Measurements from ENCODE around the gene TCEAL8. TPM values are rescaled to one million over a fixed set of nuclear protein-coding genes. Genes with fewer than 3 reads are reported as not detected.

Gene TCEAL8
- total RNA-seq, 5 donors from 2014 or later (not counting 1 experiment from before 2014, with no cell fraction given), result 13.8 to 25.5 (median 20.4) TPM

GRCh38 chrX:103274284-103274683, 19.3 kb upstream of the TCEAL8 start:
- Histone ChIP-seq H3K27ac (ENCODE audit: low read length) (no peak overlapping the region), H3K9me3 (no peaks in the 10 kb centered on the region), H3K27me3 (replicated peaks in 1 of 2; ENCODE audit: control insufficient read depth in 2 of 2, extremely low read depth in 1 of 2, insufficient read depth in 2 of 2, low read length in 1 of 2) (peaks cover 5 to 21% of the 10 kb centered on the region in 2 experiments), H3K4me3 (ENCODE audit: control insufficient read depth in 1 of 2, extremely low read depth in 1 of 2, low read length in 1 of 2) (no peak overlapping the region), H3K36me3 (ENCODE audit: control insufficient read depth in 2 of 2, extremely low read depth in 1 of 2, insufficient read depth in 1 of 2, low read length in 1 of 2) (no peaks in the 10 kb centered on the region), H3K4me1 (ENCODE audit: control insufficient read depth in 1 of 2, extremely low read depth in 1 of 2, insufficient read depth in 2 of 2, low read length in 2 of 2) (peaks cover 0 to 8% of the 10 kb centered on the region in 2 experiments)
- ChIA-PET POLR2A (no interaction called here), CTCF (no interaction called here)
- Mint-ChIP-seq H3K27me3 (peaks cover 43 to 60% of the 10 kb centered on the region in 2 donors), H3K4me3 (no peak overlapping the region), H3K4me1 (peaks cover 0 to 9% (median 8%) of the 10 kb centered on the region in 3 donors), H3K9me3 (no peaks in the 10 kb centered on the region), H3K27ac (no peak overlapping the region), H3K36me3 (no peaks in the 10 kb centered on the region)
- no CpG with 5 or more reads among the region's 4 CpGs for WGBS (ENCODE audit: insufficient coverage)
- ATAC-seq (replicated peaks in 1 of 4), result no peak
- DNase-seq, result no peak

GRCh38 chrX:103258275-103258674, 3.3 kb upstream of the TCEAL8 start:
- Mint-ChIP-seq H3K4me1 (peaks cover 14 to 28% (median 21%) of the 10 kb centered on the region in 3 donors), H3K27me3 (peaks cover under 1 to 22% of the 10 kb centered on the region in 2 donors), H3K4me3 (no peak overlapping the region), H3K9me3 (no peaks in the 10 kb centered on the region), H3K36me3 (peaks cover 2% of the 10 kb centered on the region), H3K27ac (no peak overlapping the region)
- no peaks in the 10 kb centered on the region for H3K9me3 ChIP-seq
- H3K27ac ChIP-seq (ENCODE audit: low read length), result no peak overlapping the region
- ATAC-seq (replicated peaks in 1 of 4) (no peak), DNase-seq (no peak)
- H3K27me3 ChIP-seq (replicated peaks in 1 of 2; ENCODE audit: control insufficient read depth in 2 of 2, extremely low read depth in 1 of 2, insufficient read depth in 2 of 2, low read length in 1 of 2), result no peaks in the 10 kb centered on the region
- H3K36me3 ChIP-seq (ENCODE audit: control insufficient read depth in 2 of 2, extremely low read depth in 1 of 2, insufficient read depth in 1 of 2, low read length in 1 of 2), result no peaks in the 10 kb centered on the region
- ChIA-PET CTCF (interaction anchor here in 1 of 2 donors (0.5 kb wide), 1 partner anchor 46 kb away, joined by 5 read pairs; no protein-coding TSS in a partner anchor), POLR2A (interaction anchor here in 1 of 2 donors (0.6 kb wide), 1 partner anchor 338 kb away, joined by 3 read pairs; no protein-coding TSS in a partner anchor)
- H3K4me3 ChIP-seq (ENCODE audit: control insufficient read depth in 1 of 2, extremely low read depth in 1 of 2, low read length in 1 of 2), result no peak overlapping the region
- H3K4me1 ChIP-seq (ENCODE audit: control insufficient read depth in 1 of 2, extremely low read depth in 1 of 2, insufficient read depth in 2 of 2, low read length in 2 of 2), result peaks cover 0 to 14% of the 10 kb centered on the region in 2 experiments

- no peak overlapping the region for H3K4me3 Mint-ChIP-seq
- CTCF ChIA-PET, result no interaction called here
Observed at GRCh38 chrX:103256651-103257050, 1.7 kb upstream of the TCEAL8 start.

GRCh38 chrX:103254171-103254824, 657 bp downstream of the TCEAL8 start:
- Histone ChIP-seq H3K36me3 (ENCODE audit: control insufficient read depth in 2 of 2, extremely low read depth in 1 of 2, insufficient read depth in 1 of 2, low read length in 1 of 2) (no peaks in the 10 kb centered on the region), H3K9me3 (no peaks in the 10 kb centered on the region), H3K27me3 (replicated peaks in 1 of 2; ENCODE audit: control insufficient read depth in 2 of 2, extremely low read depth in 1 of 2, insufficient read depth in 2 of 2, low read length in 1 of 2) (no peaks in the 10 kb centered on the region), H3K4me1 (ENCODE audit: control insufficient read depth in 1 of 2, extremely low read depth in 1 of 2, insufficient read depth in 2 of 2, low read length in 2 of 2) (peaks cover 0 to 14% of the 10 kb centered on the region in 2 experiments), H3K4me3 (ENCODE audit: control insufficient read depth in 1 of 2, extremely low read depth in 1 of 2, low read length in 1 of 2) (peak overlapping the region; percentile 82 to 84), H3K27ac (ENCODE audit: low read length) (peak overlapping the region; percentile 85)
- Mint-ChIP-seq H3K27ac (peak overlapping the region; percentile 92 to 96), H3K4me3 (peak overlapping the region; percentile 88 to 98 (median 96)), H3K36me3 (peaks cover 2% of the 10 kb centered on the region), H3K4me1 (peaks cover 15 to 28% (median 24%) of the 10 kb centered on the region in 3 donors), H3K27me3 (peaks cover 0 to 17% of the 10 kb centered on the region in 2 donors), H3K9me3 (no peaks in the 10 kb centered on the region)
- DNase-seq (peak in 13 of 35 experiments; percentile 2 to 48 (median 7)), ATAC-seq (replicated peaks in 1 of 4) (peak; percentile 24 to 66 (median 52))
- ChIA-PET POLR2A (interaction anchor here in 1 of 2 donors (0.5 kb wide), 1 partner anchor 42 kb away, joined by 4 read pairs; no protein-coding TSS in a partner anchor), CTCF (no interaction called here)
- 0% methylated on average over 3 of the region's 22 CpGs for WGBS (ENCODE audit: insufficient coverage)

More at GRCh38 chrX:103256651-103257050, 1.7 kb upstream of the TCEAL8 start:
- Histone ChIP-seq H3K27me3 (replicated peaks in 1 of 2; ENCODE audit: control insufficient read depth in 2 of 2, extremely low read depth in 1 of 2, insufficient read depth in 2 of 2, low read length in 1 of 2) (no peaks in the 10 kb centered on the region), H3K36me3 (ENCODE audit: control insufficient read depth in 2 of 2, extremely low read depth in 1 of 2, insufficient read depth in 1 of 2, low read length in 1 of 2) (no peaks in the 10 kb centered on the region), H3K4me3 (ENCODE audit: control insufficient read depth in 1 of 2, extremely low read depth in 1 of 2, low read length in 1 of 2) (no peak overlapping the region), H3K27ac (ENCODE audit: low read length) (no peak overlapping the region), H3K4me1 (ENCODE audit: control insufficient read depth in 1 of 2, extremely low read depth in 1 of 2, insufficient read depth in 2 of 2, low read length in 2 of 2) (peaks cover 0 to 14% of the 10 kb centered on the region in 2 experiments), H3K9me3 (no peaks in the 10 kb centered on the region)
- Mint-ChIP-seq H3K36me3 (peaks cover 2% of the 10 kb centered on the region), H3K27ac (no peak overlapping the region), H3K9me3 (no peaks in the 10 kb centered on the region), H3K4me1 (peaks cover 15 to 28% (median 24%) of the 10 kb centered on the region in 3 donors), H3K27me3 (peaks cover 0 to 22% of the 10 kb centered on the region in 2 donors)
- ATAC-seq (replicated peaks in 1 of 4) (no peak), DNase-seq (no peak)
- POLR2A ChIA-PET, result no interaction called here

- Histone ChIP-seq H3K36me3 (ENCODE audit: control insufficient read depth in 2 of 2, extremely low read depth in 1 of 2, insufficient read depth in 1 of 2, low read length in 1 of 2) (no peaks in the 10 kb centered on the region), H3K27me3 (replicated peaks in 1 of 2; ENCODE audit: control insufficient read depth in 2 of 2, extremely low read depth in 1 of 2, insufficient read depth in 2 of 2, low read length in 1 of 2) (no peaks in the 10 kb centered on the region), H3K27ac (ENCODE audit: low read length) (peak overlapping the region; percentile 85), H3K4me3 (ENCODE audit: control insufficient read depth in 1 of 2, extremely low read depth in 1 of 2, low read length in 1 of 2) (peak overlapping the region; percentile 82 to 84), H3K4me1 (ENCODE audit: control insufficient read depth in 1 of 2, extremely low read depth in 1 of 2, insufficient read depth in 2 of 2, low read length in 2 of 2) (peaks cover 0 to 14% of the 10 kb centered on the region in 2 experiments), H3K9me3 (no peaks in the 10 kb centered on the region)
- peaks cover 0 to 17% of the 10 kb centered on the region in 2 donors for H3K27me3 Mint-ChIP-seq
- ChIA-PET POLR2A (interaction anchor here in 1 of 2 donors (0.5 kb wide), 1 partner anchor 42 kb away, joined by 4 read pairs; no protein-coding TSS in a partner anchor), CTCF (interaction anchor here in 1 of 2 donors (0.6 kb wide), 1 partner anchor 353 kb away, joined by 3 read pairs; no protein-coding TSS in a partner anchor)
- no peak for ATAC-seq (replicated peaks in 1 of 4)
- H3K4me3 Mint-ChIP-seq, result peak overlapping the region; percentile 88 to 98 (median 96)
- no CpG with 5 or more reads among the region's 8 CpGs for WGBS (ENCODE audit: insufficient coverage)
- H3K36me3 Mint-ChIP-seq, result peaks cover 2% of the 10 kb centered on the region
- peak overlapping the region; percentile 92 to 96 for H3K27ac Mint-ChIP-seq
- peaks cover 15 to 28% (median 24%) of the 10 kb centered on the region in 3 donors for H3K4me1 Mint-ChIP-seq
- DNase-seq, result no peak
- H3K9me3 Mint-ChIP-seq, result no peaks in the 10 kb centered on the region
Observed at GRCh38 chrX:103253608-103254007, 1.3 kb downstream of the TCEAL8 start.

- peaks cover 0 to 17% of the 10 kb centered on the region in 2 donors for H3K27me3 Mint-ChIP-seq
- DNase-seq, result no peak
- H3K4me3 Mint-ChIP-seq, result no peak overlapping the region
- H3K36me3 Mint-ChIP-seq, result peaks cover 2% of the 10 kb centered on the region
- Histone ChIP-seq H3K36me3 (ENCODE audit: control insufficient read depth in 2 of 2, extremely low read depth in 1 of 2, insufficient read depth in 1 of 2, low read length in 1 of 2) (no peaks in the 10 kb centered on the region), H3K27me3 (replicated peaks in 1 of 2; ENCODE audit: control insufficient read depth in 2 of 2, extremely low read depth in 1 of 2, insufficient read depth in 2 of 2, low read length in 1 of 2) (no peaks in the 10 kb centered on the region), H3K9me3 (no peaks in the 10 kb centered on the region), H3K4me1 (ENCODE audit: control insufficient read depth in 1 of 2, extremely low read depth in 1 of 2, insufficient read depth in 2 of 2, low read length in 2 of 2) (peaks cover 0 to 14% of the 10 kb centered on the region in 2 experiments), H3K4me3 (ENCODE audit: control insufficient read depth in 1 of 2, extremely low read depth in 1 of 2, low read length in 1 of 2) (no peak overlapping the region), H3K27ac (ENCODE audit: low read length) (no peak overlapping the region)
- ATAC-seq (replicated peaks in 1 of 4), result no peak
- WGBS (ENCODE audit: insufficient coverage), result no CpG with 5 or more reads among the region's 5 CpGs
- H3K27ac Mint-ChIP-seq, result no peak overlapping the region
- no peaks in the 10 kb centered on the region for H3K9me3 Mint-ChIP-seq
- peaks cover 15 to 27% (median 24%) of the 10 kb centered on the region in 3 donors for H3K4me1 Mint-ChIP-seq
- ChIA-PET POLR2A (no interaction called here), CTCF (no interaction called here)
Observed at GRCh38 chrX:103250977-103251376, 4.0 kb downstream of the TCEAL8 start.

Measured in T-cell (primary cell).